ACC112 (cell line): ENCODE results near the gene GNB4.

Experiments used
- H2AFZ ChIP-seq: fragments of 200-600 bp; sonication (generic); one replicate; pipeline ENCODE4 v1.6.0; 2017; ENCODE audit warnings: antibody characterized with exemption, low read length; ENCODE audit not compliant: unreplicated experiment
- H3K27ac ChIP-seq: fragments of 200-600 bp; sonication (generic); 2 replicates; pipeline ENCODE4 v1.5.1; 2014; ENCODE audit warnings: low read depth, mild to moderate bottlenecking, antibody characterized with exemption, low read length, moderate library complexity
- H3K27me3 ChIP-seq: fragments of 200-600 bp; sonication (generic); 2 replicates; pipeline ENCODE4 v1.6.1; 2014; ENCODE audit warnings: mild to moderate bottlenecking, antibody characterized with exemption, low read length, moderate library complexity, mixed read lengths; ENCODE audit not compliant: insufficient read depth
- H3K36me3 ChIP-seq: fragments of 200-600 bp; sonication (generic); 2 replicates; pipeline ENCODE4 v1.6.1; 2016; ENCODE audit warnings: mild to moderate bottlenecking, antibody characterized with exemption, low read length, moderate library complexity, mixed read lengths; ENCODE audit not compliant: insufficient read depth
- H3K4me1 ChIP-seq: fragments of 200-600 bp; sonication (generic); one replicate; pipeline ENCODE4 v1.6.1; 2016; ENCODE audit warnings: low read length, mixed read lengths; ENCODE audit not compliant: insufficient read depth, unreplicated experiment, control insufficient read depth
- H3K4me3 ChIP-seq: fragments of 200-600 bp; sonication (generic); 2 replicates; pipeline ENCODE4 v1.5.1; 2014; ENCODE audit warnings: mild to moderate bottlenecking, low read depth, low read length
- H3K79me2 ChIP-seq: fragments of 200-600 bp; sonication (generic); one replicate; pipeline ENCODE4 v1.6.0; 2016; ENCODE audit warnings: low read length; ENCODE audit not compliant: control insufficient read depth, unreplicated experiment, insufficient read depth

Gene GNB4

GRCh38 chr3:179460260-179460659 is 9.0 kb upstream of the GNB4 start:
- H3K36me3 ChIP-seq, result no peaks in the 10 kb centered on the region
- H3K27me3 ChIP-seq, result no peaks in the 10 kb centered on the region
- H3K27ac ChIP-seq, result no peak overlapping the region
- no peak overlapping the region for H2AFZ ChIP-seq
- H3K79me2 ChIP-seq, result no peaks in the 10 kb centered on the region
- H3K4me1 ChIP-seq, result peaks cover 7% of the 10 kb centered on the region
- H3K4me3 ChIP-seq, result no peak overlapping the region

- Histone ChIP-seq H3K36me3 (no peaks in the 10 kb centered on the region), H3K79me2 (peaks cover under 1% of the 10 kb centered on the region), H3K4me1 (peaks cover 24% of the 10 kb centered on the region), H3K4me3 (no peak overlapping the region), H3K27ac (no peak overlapping the region; the same call in 1 of the 2 replicates), H2AFZ (no peak overlapping the region), H3K27me3 (no peaks in the 10 kb centered on the region)
Observed at GRCh38 chr3:179455954-179456353, 4.7 kb upstream of the GNB4 start.

GRCh38 chr3:179454887-179455286 is 3.6 kb upstream of the GNB4 start:
- H3K79me2 ChIP-seq, result peaks cover 11% of the 10 kb centered on the region
- H3K36me3 ChIP-seq, result no peaks in the 10 kb centered on the region
- no peaks in the 10 kb centered on the region for H3K27me3 ChIP-seq
- H3K27ac ChIP-seq, result peak overlapping the region; percentile 49; the same call in 1 of the 2 replicates
- no peak overlapping the region for H2AFZ ChIP-seq
- H3K4me1 ChIP-seq, result peaks cover 24% of the 10 kb centered on the region
- no peak overlapping the region for H3K4me3 ChIP-seq

- no peaks in the 10 kb centered on the region for H3K36me3 ChIP-seq
- peaks cover 29% of the 10 kb centered on the region for H3K4me1 ChIP-seq
- H2AFZ ChIP-seq, result no peak overlapping the region
- no peak overlapping the region for H3K4me3 ChIP-seq
- peaks cover 20% of the 10 kb centered on the region for H3K79me2 ChIP-seq
- peak overlapping the region; percentile 49; the same call in 1 of the 2 replicates for H3K27ac ChIP-seq
- no peaks in the 10 kb centered on the region for H3K27me3 ChIP-seq
Observed at GRCh38 chr3:179453967-179454366, 2.7 kb upstream of the GNB4 start.

GRCh38 chr3:179452872-179453271 is 1.6 kb upstream of the GNB4 start:
- H3K27ac ChIP-seq, result peak overlapping the region; percentile 97; the same call in 1 of the 2 replicates
- no peaks in the 10 kb centered on the region for H3K36me3 ChIP-seq
- no peak overlapping the region for H3K4me3 ChIP-seq
- no peaks in the 10 kb centered on the region for H3K27me3 ChIP-seq
- peak overlapping the region; percentile 88 for H2AFZ ChIP-seq
- peaks cover 31% of the 10 kb centered on the region for H3K79me2 ChIP-seq
- peaks cover 35% of the 10 kb centered on the region for H3K4me1 ChIP-seq

- H3K27me3 ChIP-seq, result no peaks in the 10 kb centered on the region
- no peaks in the 10 kb centered on the region for H3K36me3 ChIP-seq
- peak overlapping the region; percentile 96 for H3K4me3 ChIP-seq
- peaks cover 39% of the 10 kb centered on the region for H3K4me1 ChIP-seq
- H3K27ac ChIP-seq, result peak overlapping the region; percentile 97
- peak overlapping the region; percentile 88 for H2AFZ ChIP-seq
- peaks cover 38% of the 10 kb centered on the region for H3K79me2 ChIP-seq
Observed at GRCh38 chr3:179452176-179452564, 900 bp upstream of the GNB4 start.

- no peaks in the 10 kb centered on the region for H3K27me3 ChIP-seq
- H3K79me2 ChIP-seq, result peaks cover 51% of the 10 kb centered on the region
- peak overlapping the region; percentile 97 for H3K27ac ChIP-seq
- peak overlapping the region; percentile 88 for H2AFZ ChIP-seq
- H3K4me3 ChIP-seq, result peak overlapping the region; percentile 96
- peaks cover 44% of the 10 kb centered on the region for H3K4me1 ChIP-seq
- H3K36me3 ChIP-seq, result 0 out of 2 replicates have a peak, but pooled peaks cover 4% of the 10 kb centered on the region
Observed at GRCh38 chr3:179450901-179451264, 387 bp downstream of the GNB4 start.

GRCh38 chr3:179450261-179450701 is 989 bp downstream of the GNB4 start:
- Histone ChIP-seq H3K36me3 (0 out of 2 replicates have a peak, but pooled peaks cover 5% of the 10 kb centered on the region), H3K27ac (peak overlapping the region; percentile 97), H2AFZ (no peak overlapping the region), H3K4me1 (peaks cover 38% of the 10 kb centered on the region), H3K4me3 (peak overlapping the region; percentile 96), H3K27me3 (no peaks in the 10 kb centered on the region), H3K79me2 (peaks cover 57% of the 10 kb centered on the region)

GRCh38 chr3:179449636-179450035 is 1.6 kb downstream of the GNB4 start:
- H3K4me3 ChIP-seq, result peak overlapping the region; percentile 96
- H3K4me1 ChIP-seq, result peaks cover 36% of the 10 kb centered on the region
- H3K36me3 ChIP-seq, result 0 out of 2 replicates have a peak, but pooled peaks cover 5% of the 10 kb centered on the region
- peak overlapping the region; percentile 1 for H2AFZ ChIP-seq
- peaks cover 63% of the 10 kb centered on the region for H3K79me2 ChIP-seq
- H3K27me3 ChIP-seq, result no peaks in the 10 kb centered on the region
- peak overlapping the region; percentile 97 for H3K27ac ChIP-seq

GRCh38 chr3:179447251-179447650 is 4.0 kb downstream of the GNB4 start:
- peaks cover 87% of the 10 kb centered on the region for H3K79me2 ChIP-seq
- no peak overlapping the region for H2AFZ ChIP-seq
- H3K4me3 ChIP-seq, result no peak overlapping the region
- H3K36me3 ChIP-seq, result 0 out of 2 replicates have a peak, but pooled peaks cover 5% of the 10 kb centered on the region
- H3K27ac ChIP-seq, result no peak overlapping the region
- peaks cover 36% of the 10 kb centered on the region for H3K4me1 ChIP-seq
- no peaks in the 10 kb centered on the region for H3K27me3 ChIP-seq

- Histone ChIP-seq H3K27ac (no peak overlapping the region), H3K4me3 (peak overlapping the region; percentile 8; the same call in 1 of the 2 replicates), H3K27me3 (no peaks in the 10 kb centered on the region), H3K79me2 (peaks cover 92% of the 10 kb centered on the region), H3K36me3 (0 out of 2 replicates have a peak, but pooled peaks cover 5% of the 10 kb centered on the region), H3K4me1 (peaks cover 33% of the 10 kb centered on the region), H2AFZ (no peak overlapping the region)
Observed at GRCh38 chr3:179446501-179446900, 4.8 kb downstream of the GNB4 start.
